Tibial artery (tissue), 4 donors: ENCODE measurements around the gene MYO5A.

Experiments used
- DNase-seq, 2 donors: peaks; one replicate each; pipeline ENCODE4 v3.0.0-alpha.2; 2019
- H3K27ac ChIP-seq, 2 donors: fragments of 200-600 bp; sonication (generic) in 1 of 2; 1 replicate in 1 of 2; 2 replicates in 1 of 2; pipeline ENCODE4 v1.5.1; 2018 to 2019; ENCODE audit warnings: mild to moderate bottlenecking in 1 of 2
- H3K27me3 ChIP-seq, 2 donors: fragments of 200-600 bp; sonication (generic) in 1 of 2; one replicate each; pipeline versions ENCODE4 v1.5.1 to v1.6.0; 2016 to 2019
- H3K36me3 ChIP-seq, 3 donors: fragments of 200-600 bp; sonication (generic) in 2 of 3; one replicate each; pipeline ENCODE4 v1.5.1; 2016 to 2019; ENCODE audit warnings: mild to moderate bottlenecking in 2 of 3
- H3K4me1 ChIP-seq, 4 donors: fragments of 200-600 bp; sonication (generic) in 2 of 4; 1 replicate in 3 of 4; 2 replicates in 1 of 4; pipeline ENCODE4 v1.5.1; 2016 to 2019
- H3K4me3 ChIP-seq, 2 donors: fragments of 200-600 bp; sonication (generic) in 1 of 2; 1 replicate in 1 of 2; 2 replicates in 1 of 2; pipeline ENCODE4 v1.5.1; 2018 to 2019; ENCODE audit warnings: mild to moderate bottlenecking in 2 of 2
- H3K9me3 ChIP-seq, 3 donors: fragments of 200-600 bp; sonication (generic) in 1 of 3; one replicate each; pipeline ENCODE4 v1.5.1; 2016 to 2019
- CTCF ChIP-seq, 2 experiments: fragments of 200-600 bp in 1 of 2; fragments of 450-650 bp in 1 of 2; IDR thresholded peaks; one replicate each; pipeline ENCODE4 v1.5.1; 2017 to 2019; ENCODE audit warnings: antibody characterized with exemption in 2 of 2, mild to moderate bottlenecking in 1 of 2, moderate library complexity in 1 of 2
- intact Hi-C: fragments of 100-400 bp; cut with DNase I; formaldehyde crosslinking; loops from one replicate; pipeline ENCODE4 v1.15.0; 2023; ENCODE audit warnings: low total_unique reads

MYO5A gene

GRCh38 chr15:52559022-52559421 is 30.3 kb upstream of the MYO5A start:
- no peak for DNase-seq
- Histone ChIP-seq H3K27ac (no peak overlapping the region), H3K9me3 (no peaks in the 10 kb centered on the region), H3K27me3 (no peaks in the 10 kb centered on the region), H3K36me3 (peaks cover 0 to 10% (median 9%) of the 10 kb centered on the region in 3 donors), H3K4me1 (peaks cover 0 to 69% (median 22%) of the 10 kb centered on the region in 4 donors), H3K4me3 (no peak overlapping the region)
- intact Hi-C loops = no loop called here
- TF ChIP-seq CTCF (IDR thresholded peaks at IDR 0.05) = no peak

- peaks cover 0 to 68% (median 18%) of the 10 kb centered on the region in 4 donors for H3K4me1 ChIP-seq
- H3K27ac ChIP-seq = no peak overlapping the region
- no peaks in the 10 kb centered on the region for H3K9me3 ChIP-seq
- H3K4me3 ChIP-seq = no peak overlapping the region
- no peaks in the 10 kb centered on the region for H3K27me3 ChIP-seq
- DNase-seq = no peak
- intact Hi-C loops = no loop called here
- H3K36me3 ChIP-seq = peaks cover 0 to 10% (median 9%) of the 10 kb centered on the region in 3 donors
- no peak for TF ChIP-seq CTCF (IDR thresholded peaks at IDR 0.05)
Observed at GRCh38 chr15:52558196-52558595, 29.5 kb upstream of the MYO5A start.

GRCh38 chr15:52557274-52557641 is 28.6 kb upstream of the MYO5A start:
- no peak overlapping the region for H3K27ac ChIP-seq
- peaks cover 0 to 67% (median 15%) of the 10 kb centered on the region in 4 donors for H3K4me1 ChIP-seq
- peaks cover 7 to 13% (median 10%) of the 10 kb centered on the region in 3 donors for H3K36me3 ChIP-seq
- H3K4me3 ChIP-seq = no peak overlapping the region
- no peak for TF ChIP-seq CTCF (IDR thresholded peaks at IDR 0.05)
- no peaks in the 10 kb centered on the region for H3K27me3 ChIP-seq
- no peaks in the 10 kb centered on the region for H3K9me3 ChIP-seq
- DNase-seq = no peak
- intact Hi-C loops = no loop called here

GRCh38 chr15:52556524-52557273 is 28.0 kb upstream of the MYO5A start:
- Histone ChIP-seq H3K27ac (no peak overlapping the region), H3K27me3 (no peaks in the 10 kb centered on the region), H3K9me3 (no peaks in the 10 kb centered on the region), H3K4me3 (no peak overlapping the region), H3K36me3 (peaks cover 13 to 17% (median 15%) of the 10 kb centered on the region in 3 donors), H3K4me1 (peaks cover 0 to 64% (median 15%) of the 10 kb centered on the region in 4 donors)
- intact Hi-C loops = no loop called here
- no peak for TF ChIP-seq CTCF (IDR thresholded peaks at IDR 0.05)
- no peak for DNase-seq

- Histone ChIP-seq H3K4me3 (no peak overlapping the region), H3K27me3 (no peaks in the 10 kb centered on the region), H3K4me1 (peaks cover 0 to 20% (median 6%) of the 10 kb centered on the region in 4 donors), H3K27ac (no peak overlapping the region), H3K36me3 (peaks cover 33 to 50% (median 37%) of the 10 kb centered on the region in 3 donors), H3K9me3 (no peaks in the 10 kb centered on the region)
- TF ChIP-seq CTCF (IDR thresholded peaks at IDR 0.05) = no peak
- no peak for DNase-seq
- intact Hi-C loops = no loop called here
Observed at GRCh38 chr15:52552303-52552702, 23.6 kb upstream of the MYO5A start.
